ENCODE data around the gene TSPAN18.

TSPAN18 gene

DNA sequence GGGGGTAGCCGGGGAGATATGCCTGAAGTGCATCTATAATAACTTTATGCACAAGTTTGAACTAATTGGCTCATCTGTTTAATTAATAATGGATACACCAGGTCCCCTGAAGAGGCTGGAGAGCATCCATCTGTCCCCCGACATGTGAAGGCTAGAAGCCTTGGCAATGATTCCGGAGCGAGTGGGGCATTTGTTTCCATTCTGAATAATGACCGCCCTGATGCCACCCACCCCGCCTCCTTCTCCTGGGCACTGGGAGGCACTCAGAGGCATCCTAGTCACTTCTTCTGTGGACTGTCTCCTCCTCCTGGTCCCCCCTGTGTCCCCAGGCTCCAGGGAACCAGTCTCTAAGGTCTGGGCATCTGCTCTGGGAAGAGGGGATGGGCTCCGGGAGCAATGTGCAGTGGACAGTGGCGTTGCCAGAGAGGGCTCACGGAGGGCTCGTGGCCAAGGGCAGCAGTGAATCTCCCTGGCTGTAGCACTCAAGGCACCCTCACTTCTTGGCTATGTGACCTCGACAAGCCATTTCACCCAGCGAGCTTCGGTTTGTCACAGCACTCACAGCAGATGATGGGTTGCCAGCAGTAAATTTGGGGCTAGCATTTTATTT lies 64.7 kb downstream of the TSPAN18 start:
- H3K27ac ChIP-seq = no peak overlapping the region
- no peak for DNase-seq (ENCODE audit: low read depth, low spot score)

DNA sequence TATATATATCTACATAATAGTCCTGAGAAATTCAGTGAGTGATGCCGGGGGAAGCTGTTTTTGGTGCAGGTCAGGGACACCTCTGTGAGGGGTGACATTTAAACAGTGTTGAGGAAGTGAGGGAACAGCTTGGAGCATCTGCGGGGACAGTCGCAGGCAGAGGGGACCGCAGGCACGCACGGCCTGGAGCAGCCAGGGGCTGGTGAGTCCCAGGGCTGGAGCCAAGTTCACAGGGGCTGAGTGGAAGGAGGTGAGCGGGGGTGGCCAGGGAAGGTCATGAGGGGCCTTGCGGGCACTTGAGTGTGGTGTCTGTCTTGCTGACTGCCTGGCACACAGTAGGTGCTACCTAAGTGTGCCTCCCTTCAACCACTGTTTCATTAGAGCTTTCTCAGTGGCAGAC lies 65.4 kb downstream of the TSPAN18 start:
- H3K27ac ChIP-seq = no peak overlapping the region

DNA sequence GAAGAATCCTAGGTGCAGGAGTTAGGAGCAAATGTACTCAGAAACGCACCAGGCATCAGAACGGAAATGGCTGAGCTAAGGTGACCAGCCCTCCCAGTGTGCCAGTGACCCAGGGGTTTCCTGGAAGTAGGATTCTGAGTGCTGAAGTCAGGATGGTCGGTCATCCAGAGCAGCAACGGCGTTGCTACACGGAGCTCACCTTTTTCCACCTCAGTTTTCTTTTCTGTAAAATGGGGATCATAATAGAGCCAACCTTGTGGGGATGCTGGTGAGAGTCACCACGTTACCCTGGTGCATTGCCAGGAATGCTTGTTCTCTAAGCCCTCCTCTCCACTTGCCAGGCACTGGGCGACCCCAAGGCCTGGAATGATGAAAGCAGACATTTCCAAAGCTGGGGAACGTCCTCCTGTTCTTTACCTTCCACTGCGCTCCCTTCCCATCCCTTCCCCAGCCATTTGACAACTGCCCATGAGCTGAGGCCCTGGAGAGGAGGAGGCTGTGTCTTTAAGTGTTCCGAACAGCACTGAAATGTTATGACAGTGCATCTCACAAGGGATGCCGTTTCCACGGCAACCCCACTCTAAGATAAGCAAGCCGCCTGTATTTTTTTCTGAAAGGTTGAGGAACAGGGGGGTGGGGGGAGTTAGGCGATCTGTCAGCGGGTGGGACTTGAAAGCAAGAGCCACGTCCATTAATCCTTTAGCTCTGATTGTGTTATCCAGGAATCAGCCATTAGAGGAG lies 66.8 kb downstream of the TSPAN18 start:
- DNase-seq (ENCODE audit: low read depth, low spot score) = no peak

More for the DNA sequence above, 65.4 kb downstream of the TSPAN18 start:
- DNase-seq (ENCODE audit: low read depth, low spot score) = no peak

DNA sequence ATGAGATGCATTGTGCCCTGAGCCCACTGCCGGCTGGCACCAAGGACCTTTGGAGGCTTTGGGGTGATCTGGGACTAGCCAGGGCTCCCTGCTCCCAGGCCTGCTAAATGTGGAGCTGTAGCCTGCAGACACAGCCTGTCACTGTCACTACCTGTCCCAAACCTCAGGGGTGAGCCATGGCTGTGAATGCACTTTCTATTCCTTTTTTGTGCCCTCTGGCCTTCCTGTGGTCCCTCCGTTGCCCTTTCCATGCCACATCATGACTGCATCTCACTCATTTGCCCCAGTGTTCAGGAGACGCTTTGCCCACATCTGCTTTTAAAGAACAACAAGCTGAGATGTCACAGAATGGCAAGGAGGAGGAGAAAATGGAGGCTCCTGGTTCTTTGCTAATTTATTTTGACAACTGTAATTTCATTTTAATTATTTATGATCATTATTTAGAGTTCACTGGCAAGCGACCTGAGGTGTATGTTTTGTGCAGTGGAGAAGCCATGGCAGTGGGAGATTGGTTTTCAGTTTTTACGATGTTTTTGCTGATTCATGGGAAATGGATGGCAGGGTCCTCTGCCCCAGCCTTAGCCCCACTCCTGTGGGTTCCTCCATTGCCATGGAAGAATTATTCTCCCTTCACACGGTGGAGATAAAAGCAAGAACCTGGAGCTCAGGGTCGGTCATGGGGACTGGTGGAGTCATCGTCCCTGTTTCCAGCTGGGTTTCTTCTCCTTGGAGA lies 69.2 kb downstream of the TSPAN18 start:
- DNase-seq (ENCODE audit: low read depth, low spot score) = no peak
- no peak overlapping the region for H3K27ac ChIP-seq

More for the DNA sequence above, 66.8 kb downstream of the TSPAN18 start:
- no peak overlapping the region for H3K27ac ChIP-seq

DNA sequence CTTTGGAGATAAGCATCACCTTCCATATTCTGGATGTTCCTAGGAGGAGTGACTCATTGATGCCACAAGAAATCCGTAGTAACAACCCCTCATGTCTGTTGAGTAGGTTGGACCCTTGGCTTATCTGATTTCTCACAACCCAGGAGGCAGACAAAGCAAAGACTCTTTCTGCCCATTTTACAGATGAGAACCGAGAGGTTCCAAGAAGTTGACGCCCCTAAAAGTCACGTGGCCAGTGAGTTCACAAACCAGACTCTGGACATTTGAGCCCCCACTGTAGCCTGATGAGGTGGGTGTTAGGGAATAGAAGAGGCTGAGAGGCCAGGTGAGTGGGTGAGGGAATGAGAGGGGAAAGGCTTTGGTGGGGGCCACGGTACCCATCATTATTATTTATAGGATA lies 70.3 kb downstream of the TSPAN18 start:
- H3K27ac ChIP-seq = no peak overlapping the region
- no peak for DNase-seq (ENCODE audit: low read depth, low spot score)

DNA sequence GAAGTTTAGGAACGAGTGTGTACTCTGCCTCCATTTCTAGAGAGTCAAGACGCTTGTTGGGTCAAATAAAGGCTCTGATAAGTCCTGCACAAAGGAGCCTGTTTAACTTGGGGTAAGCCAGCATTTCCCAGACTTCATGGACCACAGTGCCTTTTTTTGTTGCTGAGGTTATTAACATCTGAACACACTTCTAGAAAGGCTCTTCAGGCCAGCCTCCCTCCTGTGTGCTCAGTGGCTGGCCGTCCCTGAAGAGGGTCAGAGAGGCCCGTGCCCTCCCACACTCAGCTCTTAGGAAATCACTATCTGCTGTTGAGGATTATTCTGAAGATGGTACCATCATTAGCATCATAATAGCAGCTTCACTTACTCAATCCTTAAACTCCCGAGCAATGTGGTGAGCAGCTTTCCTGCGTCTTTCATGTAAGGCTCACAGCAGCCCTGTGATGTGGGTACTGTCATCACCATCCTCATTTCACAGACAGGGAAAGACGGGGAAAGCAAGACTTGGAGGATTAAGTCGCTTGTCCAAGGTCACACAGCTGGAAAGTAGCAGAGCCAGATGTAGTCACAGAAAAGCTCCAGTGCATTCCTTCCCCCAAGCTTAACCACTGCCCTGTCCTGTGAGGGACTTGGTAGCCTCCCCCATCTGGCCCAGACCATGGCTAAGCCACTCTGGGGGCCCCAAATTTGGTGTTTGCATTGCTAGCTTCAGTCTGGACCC lies 71.3 kb downstream of the TSPAN18 start:
- H3K27ac ChIP-seq = no peak overlapping the region
- DNase-seq (ENCODE audit: low read depth, low spot score) = no peak

DNA sequence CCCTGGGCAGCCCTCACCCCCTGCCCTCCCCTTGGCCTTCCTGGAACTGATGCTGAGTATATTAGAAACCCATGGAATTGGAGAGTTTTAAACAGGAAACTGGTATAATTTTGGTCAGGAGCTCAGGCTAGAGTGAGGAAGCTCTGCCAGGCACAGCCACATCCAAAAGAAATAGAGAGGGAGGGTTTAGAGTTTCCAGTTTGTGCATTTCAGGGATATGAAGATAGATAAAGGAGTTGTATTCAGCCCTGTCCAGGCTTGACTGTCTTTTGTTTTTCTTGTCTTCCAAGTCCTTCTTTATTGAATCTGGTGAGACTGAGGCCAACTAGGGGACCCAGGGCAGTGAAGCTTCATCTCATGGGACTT lies 71.8 kb downstream of the TSPAN18 start:
- DNase-seq (ENCODE audit: low read depth, low spot score) = no peak
- no peak overlapping the region for H3K27ac ChIP-seq

DNA sequence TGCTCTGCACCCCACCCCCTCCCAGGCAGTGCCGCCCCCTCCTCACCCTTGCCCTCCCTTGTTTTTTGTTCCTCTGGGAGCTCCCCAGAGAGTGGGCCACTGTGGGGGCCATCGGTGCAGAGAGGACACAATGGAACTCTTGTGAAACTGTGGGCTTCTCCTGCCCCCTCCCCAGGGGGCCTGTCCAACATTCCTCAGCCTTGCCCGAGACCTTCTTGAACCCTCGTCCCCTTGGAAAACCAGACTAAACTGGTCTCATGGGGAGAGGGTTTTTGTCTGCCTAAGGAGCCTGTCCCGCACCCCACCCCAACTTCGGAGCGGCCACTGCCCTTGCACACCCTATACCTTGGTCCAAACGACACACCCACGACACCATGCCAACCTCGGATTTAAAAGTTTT lies 72.2 kb downstream of the TSPAN18 start:
- H3K27ac ChIP-seq = no peak overlapping the region
- no peak for DNase-seq (ENCODE audit: low read depth, low spot score)

DNA sequence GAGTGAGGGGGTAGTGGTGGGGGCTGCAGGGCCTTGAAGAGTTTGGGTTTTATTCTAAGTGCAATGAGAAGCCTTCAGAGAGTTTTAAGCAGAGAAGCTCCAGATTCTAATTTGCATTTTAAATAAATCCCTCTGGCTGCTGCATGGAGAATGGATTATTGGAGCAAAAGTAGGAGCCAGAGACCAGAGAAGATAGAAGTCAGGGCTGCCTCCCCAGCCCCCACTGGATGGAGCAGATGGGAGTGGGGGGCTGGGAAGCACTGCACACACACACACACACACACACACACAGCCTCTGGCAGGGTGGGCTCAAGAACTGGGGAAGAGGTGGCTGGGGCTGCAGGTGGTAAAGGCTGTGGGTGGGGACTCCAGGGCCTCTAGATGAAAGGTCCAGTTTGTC lies 75.6 kb downstream of the TSPAN18 start:
- DNase-seq (ENCODE audit: low read depth, low spot score) = no peak
- H3K27ac ChIP-seq = no peak overlapping the region

DNA sequence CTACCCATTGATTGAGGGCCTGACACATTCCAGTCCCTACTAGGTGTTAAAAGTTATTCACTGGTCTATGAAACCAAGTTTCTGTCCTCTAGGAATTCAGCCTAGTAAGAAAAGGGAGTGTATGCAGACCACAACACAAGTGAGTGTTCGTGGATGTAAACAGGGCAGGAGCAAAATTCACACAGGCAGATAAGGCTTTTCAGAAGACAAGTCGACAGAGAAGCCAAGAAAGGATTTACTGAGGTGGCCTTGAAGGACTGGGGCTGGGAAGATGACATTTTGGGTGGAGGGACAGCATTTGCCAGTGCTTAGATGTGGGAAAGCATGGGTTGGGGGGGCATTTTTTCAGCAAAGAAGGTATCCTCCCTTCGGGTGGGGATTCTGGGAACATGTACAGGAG lies 76.2 kb downstream of the TSPAN18 start:
- no peak overlapping the region for H3K27ac ChIP-seq
- no peak for DNase-seq (ENCODE audit: low read depth, low spot score)

DNA sequence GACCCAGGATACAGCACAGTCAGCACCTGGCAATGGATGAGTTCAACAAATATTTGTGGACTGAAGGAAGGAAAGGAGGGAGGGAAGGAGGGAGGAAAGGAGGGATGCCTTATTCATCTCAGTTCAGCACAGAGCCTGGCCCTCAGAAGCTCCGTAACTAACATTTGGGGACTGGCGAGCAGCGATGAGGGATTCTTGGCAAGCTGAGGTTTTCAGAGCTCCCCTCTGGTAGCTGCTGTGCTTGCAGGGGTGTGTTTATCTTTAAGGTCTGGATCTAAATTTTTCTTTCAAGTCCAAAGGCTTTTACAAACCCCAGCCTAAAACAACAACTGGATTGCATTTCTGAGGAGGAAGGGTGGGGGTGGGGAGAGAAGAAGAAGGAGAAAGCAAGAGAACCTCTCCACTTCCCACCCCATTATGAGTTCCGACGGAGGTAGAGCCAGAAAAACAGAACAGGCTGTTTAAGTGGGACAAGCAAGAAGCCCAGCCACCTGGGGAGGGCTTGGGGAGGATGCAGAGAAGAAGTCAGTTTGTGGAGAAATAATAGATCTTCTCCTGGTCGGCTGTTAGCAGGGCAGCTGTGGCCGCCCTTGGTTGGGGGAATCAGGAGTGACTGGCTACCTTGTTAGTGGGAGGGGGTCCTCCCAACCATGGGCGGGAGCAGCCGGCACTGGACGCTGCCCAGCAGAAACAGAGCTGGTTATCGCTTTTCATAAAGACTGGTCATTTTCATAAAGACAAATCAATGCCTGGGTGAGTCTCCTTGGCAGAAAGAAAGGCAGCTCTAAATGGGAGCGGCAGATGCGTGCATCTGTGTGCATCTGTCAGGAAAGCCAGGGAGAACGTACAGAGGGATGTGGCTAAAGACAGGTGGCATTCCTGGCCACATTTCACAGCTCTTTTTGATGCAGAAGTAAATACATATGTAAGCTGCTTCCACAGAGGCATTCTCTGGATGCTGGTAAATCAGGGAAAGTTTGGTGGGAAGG lies 78.0 kb downstream of the TSPAN18 start:
- no peak overlapping the region for H3K27ac ChIP-seq
- DNase-seq (ENCODE audit: low read depth, low spot score) = no peak

DNA sequence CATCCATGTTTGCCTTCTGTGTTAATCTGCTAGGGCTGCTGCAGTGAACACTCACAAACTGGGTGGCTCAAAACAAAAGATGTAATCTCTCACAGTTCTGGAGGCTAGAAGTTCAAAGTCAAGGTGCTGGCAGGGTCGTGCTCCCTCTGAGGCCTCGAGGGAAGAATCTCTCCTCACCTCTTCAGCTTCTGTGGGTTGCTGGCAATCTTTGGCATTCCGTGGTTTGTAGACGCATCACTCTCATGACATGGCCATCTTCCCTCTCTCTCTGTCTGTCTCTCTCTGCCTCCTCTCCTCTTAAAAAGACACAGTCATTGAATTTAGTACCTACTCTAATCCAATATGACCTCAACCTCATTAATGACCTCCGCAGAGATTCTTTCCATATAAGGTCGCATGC lies 78.8 kb downstream of the TSPAN18 start:
- DNase-seq (ENCODE audit: low read depth, low spot score) = no peak
- H3K27ac ChIP-seq = no peak overlapping the region

DNA sequence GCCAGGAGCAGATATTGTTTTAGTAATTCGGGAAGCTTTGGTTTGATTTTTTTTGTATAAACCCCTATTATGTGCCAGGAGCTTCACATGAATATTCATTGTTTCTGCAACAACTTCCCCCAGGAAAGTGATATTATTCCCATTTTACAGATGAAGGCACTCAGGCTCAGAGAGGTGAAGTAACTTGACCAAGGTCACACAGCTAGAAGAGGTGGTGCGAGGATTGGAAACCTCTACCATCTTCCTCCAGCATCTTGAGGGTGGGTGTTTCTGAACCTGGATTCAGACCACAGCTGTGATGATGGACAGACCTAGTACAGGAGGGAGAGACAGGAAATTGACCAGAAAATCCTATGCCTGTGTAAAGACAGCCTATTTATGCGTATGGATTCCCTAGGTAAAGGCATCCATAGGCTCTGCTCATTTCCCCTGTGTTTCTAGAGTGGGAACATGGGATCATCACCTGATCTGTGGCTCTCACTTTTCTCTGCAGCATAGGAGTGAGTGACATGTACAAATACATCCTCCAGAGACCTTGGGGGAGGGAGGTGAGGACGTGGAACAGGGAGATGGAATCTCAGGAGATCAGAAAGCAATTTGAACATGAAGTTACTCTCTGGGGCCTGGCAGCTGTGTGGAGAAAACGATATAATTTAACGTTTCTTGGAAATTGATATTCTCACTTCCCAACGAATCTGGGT lies 81.4 kb downstream of the TSPAN18 start:
- no peak for DNase-seq (ENCODE audit: low read depth, low spot score)
- H3K27ac ChIP-seq = no peak overlapping the region

DNA sequence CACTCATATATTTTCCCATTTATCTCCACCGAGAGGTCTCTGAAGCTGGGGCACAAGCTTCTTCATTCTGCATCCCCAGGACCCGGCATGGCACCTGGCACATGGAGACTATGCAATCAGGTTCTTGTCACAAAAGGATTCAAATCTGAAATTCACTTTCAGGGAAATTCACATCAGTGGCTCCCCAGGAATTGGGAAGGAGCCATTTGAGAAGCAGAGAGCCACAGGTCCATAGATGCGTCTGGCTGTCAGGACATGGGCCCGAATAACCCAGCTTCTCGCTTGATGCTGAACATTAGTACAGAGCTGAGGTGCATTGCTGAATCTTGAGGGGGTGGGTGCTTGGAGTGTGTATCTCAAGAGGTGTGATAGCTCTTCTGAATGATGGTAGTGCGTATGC lies 82.5 kb downstream of the TSPAN18 start:
- no peak for DNase-seq (ENCODE audit: low read depth, low spot score)
- H3K27ac ChIP-seq = no peak overlapping the region

DNA sequence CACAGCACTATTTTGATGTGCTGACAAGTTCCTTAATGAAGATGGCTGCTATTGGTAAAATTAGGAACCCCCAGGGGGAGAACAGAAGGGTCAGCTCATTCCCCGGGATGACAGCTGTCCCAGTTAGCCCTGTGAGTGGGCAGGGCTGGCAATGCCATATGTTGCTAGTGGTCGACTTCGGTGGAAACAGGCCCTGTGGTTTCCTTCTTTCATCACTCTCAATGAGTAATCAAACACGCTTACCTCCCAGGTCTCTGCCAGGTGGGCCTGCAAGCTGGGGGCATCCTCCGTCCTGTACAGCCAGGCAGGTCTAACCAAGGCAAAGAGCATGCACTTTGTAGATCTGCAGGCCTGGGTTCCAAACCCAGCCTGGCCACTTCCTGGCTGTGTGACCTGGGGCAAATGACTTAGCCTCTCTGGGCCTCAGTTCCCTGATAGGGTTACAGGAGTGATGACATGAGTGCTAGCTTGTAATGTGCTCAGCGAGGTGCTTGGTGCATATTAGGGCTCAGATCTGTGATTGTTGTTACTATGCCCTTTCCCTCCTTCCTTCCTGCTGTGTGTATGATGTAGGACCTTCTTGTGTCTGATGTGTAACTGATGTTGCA lies 85.2 kb downstream of the TSPAN18 start:
- no peak overlapping the region for H3K27ac ChIP-seq
- DNase-seq (ENCODE audit: low read depth, low spot score) = no peak

DNA sequence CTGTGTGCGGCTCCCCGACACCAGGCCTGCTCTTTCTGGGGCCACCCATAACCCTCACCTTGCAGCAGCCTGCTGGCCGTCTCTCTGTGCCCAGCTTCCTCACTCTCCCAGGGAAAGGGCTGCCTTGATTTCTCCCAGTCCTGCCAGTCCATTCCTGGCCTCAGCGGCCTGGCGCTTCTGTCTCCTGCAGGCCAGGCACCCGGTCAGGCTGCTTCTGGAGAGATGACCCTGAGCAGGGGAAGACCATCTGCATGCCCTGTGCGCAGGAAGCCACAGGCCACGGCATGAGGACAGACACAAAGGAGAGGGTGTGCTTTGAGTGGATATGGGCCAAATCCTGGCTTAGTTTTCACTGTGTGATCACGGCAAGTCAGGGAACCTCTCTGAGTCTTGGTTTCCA lies 86.2 kb downstream of the TSPAN18 start:
- H3K27ac ChIP-seq = no peak overlapping the region
- DNase-seq (ENCODE audit: low read depth, low spot score) = no peak

DNA sequence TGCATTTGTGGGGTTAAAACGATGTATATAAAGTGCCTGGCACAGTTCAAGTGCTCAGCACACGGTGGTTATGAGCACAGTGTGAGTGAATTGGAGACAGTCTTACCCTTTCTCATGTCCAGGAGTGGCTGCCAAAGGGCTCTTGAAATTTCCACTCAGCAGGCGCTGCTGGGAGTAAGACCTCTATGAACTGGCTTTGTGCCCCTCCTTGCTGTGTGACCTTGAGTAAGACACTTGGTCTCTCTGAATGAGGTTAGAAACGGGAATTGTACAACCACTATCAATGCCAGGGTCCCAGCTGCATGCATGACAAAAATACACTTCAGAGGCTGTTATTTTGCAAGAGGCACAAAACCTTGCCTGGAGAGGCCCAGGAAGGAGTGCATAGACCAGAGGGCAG lies 86.6 kb downstream of the TSPAN18 start:
- DNase-seq (ENCODE audit: low read depth, low spot score) = no peak
- H3K27ac ChIP-seq = no peak overlapping the region

DNA sequence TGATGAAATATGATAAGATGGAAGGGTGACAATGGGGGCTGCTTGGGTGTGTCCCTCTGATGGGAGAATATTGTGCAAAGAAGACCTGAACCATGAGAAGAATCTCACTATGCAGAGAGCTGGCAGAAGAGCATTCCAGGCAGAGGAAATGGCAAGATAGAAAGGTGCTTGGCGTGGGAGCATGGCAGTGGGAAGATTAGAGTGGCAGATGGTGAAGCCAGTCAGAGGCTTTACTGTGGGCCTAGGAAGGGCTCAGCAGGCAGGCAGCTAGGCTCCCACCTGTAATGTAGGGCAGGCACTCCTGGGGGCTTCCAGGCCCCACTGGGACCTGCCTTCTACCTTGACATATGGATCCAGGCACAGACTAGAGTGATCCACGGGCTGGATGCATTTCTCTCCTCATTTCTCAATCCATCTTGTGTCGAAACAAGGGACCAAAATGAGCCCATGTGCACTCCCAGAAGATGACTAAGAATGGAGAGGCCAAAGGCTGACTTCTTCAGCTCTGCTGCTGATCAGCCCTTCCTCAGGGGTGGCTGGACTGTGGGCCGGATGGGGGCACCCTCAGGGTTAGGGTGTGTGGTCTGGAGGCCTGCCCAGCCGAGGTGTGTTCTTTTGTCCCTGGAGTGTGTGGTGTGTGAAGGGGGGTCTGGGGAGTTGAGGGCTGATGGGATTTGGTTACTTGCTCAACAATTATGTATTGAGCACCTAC lies 88.3 kb downstream of the TSPAN18 start:
- DNase-seq (ENCODE audit: low read depth, low spot score) = no peak
- no peak overlapping the region for H3K27ac ChIP-seq

All from epithelial cell of prostate (primary cell).